Keratinocyte (primary cell): ENCODE measurements around the gene TRIM39. TPM values are rescaled to one million over a fixed set of nuclear protein-coding genes. Genes with fewer than 3 reads are reported as not detected.

Source experiments
- DNase-seq: peaks from one replicate; pipeline ENCODE4 v3.0.0-alpha.2; 2011; ENCODE audit warnings: low read depth, missing footprints, low spot score
- FAIRE-seq: peaks from 2 replicates; lab custom pipeline; 2011; peaks lifted over from hg19 to GRCh38; lab: Jason Lieb, UNC
- H2AFZ ChIP-seq: 2 replicates; pipeline ENCODE4 v1.6.0; 2012; ENCODE audit warnings: low read length, control low read depth, inconsistent platforms; ENCODE audit not compliant: control insufficient read depth
- H3K27ac ChIP-seq: 2 replicates; pipeline ENCODE4 v1.5.1; 2011; ENCODE audit warnings: low read length; ENCODE audit not compliant: control insufficient read depth, insufficient read depth
- H3K27me3 ChIP-seq: 3 replicates; pipeline ENCODE4 v1.6.0; 2011; ENCODE audit warnings: low read length; ENCODE audit not compliant: control insufficient read depth, insufficient read depth; ENCODE audit errors: extremely low read depth
- H3K36me3 ChIP-seq, 2 experiments: 2 replicates in 1 of 2; 3 replicates in 1 of 2; pipeline ENCODE4 v1.5.1; 2011; ENCODE audit warnings: low read length in 2 of 2, mild to moderate bottlenecking in 1 of 2; ENCODE audit not compliant: control insufficient read depth in 2 of 2, insufficient read depth in 2 of 2; ENCODE audit errors: extremely low read depth in 1 of 2
- H3K4me1 ChIP-seq: 3 replicates; pipeline ENCODE4 v1.5.1; 2011; ENCODE audit warnings: low read length; ENCODE audit not compliant: control insufficient read depth, insufficient read depth; ENCODE audit errors: extremely low read depth
- H3K4me2 ChIP-seq: 3 replicates; pipeline ENCODE4 v1.6.0; 2011; ENCODE audit warnings: low read depth, low read length; ENCODE audit not compliant: control insufficient read depth, insufficient read depth; ENCODE audit errors: extremely low read depth
- H3K4me3 ChIP-seq, 3 experiments: fragments of 200-600 bp in 1 of 3; sonication (generic) in 1 of 3; 2 replicates in 2 of 3; 3 replicates in 1 of 3; pipeline ENCODE4 v1.5.1; 2011 to 2016; ENCODE audit warnings: low read length in 3 of 3, mild to moderate bottlenecking in 3 of 3, control low read depth in 2 of 3, inconsistent platforms in 1 of 3, low read depth in 1 of 3, mixed read lengths in 1 of 3, mixed run types in 1 of 3, moderate library complexity in 1 of 3; ENCODE audit not compliant: control insufficient read depth in 2 of 3, insufficient read depth in 2 of 3; ENCODE audit errors: extremely low read depth in 1 of 3
- H3K79me2 ChIP-seq: 2 replicates; pipeline ENCODE4 v1.6.0; 2012; ENCODE audit warnings: low read length; ENCODE audit not compliant: control insufficient read depth, insufficient read depth
- H3K9ac ChIP-seq: 3 replicates; pipeline ENCODE4 v1.6.0; 2011; ENCODE audit warnings: low read length; ENCODE audit not compliant: control insufficient read depth, insufficient read depth; ENCODE audit errors: extremely low read depth
- H3K9me1 ChIP-seq: 3 replicates; pipeline ENCODE4 v1.6.0; 2011; ENCODE audit warnings: low read length; ENCODE audit not compliant: control insufficient read depth, insufficient read depth; ENCODE audit errors: extremely low read depth
- H3K9me3 ChIP-seq: 2 replicates; pipeline ENCODE4 v1.5.1; 2012; ENCODE audit warnings: low read depth, low read length; ENCODE audit not compliant: control insufficient read depth
- H4K20me1 ChIP-seq: 3 replicates; pipeline ENCODE4 v1.6.0; 2011; ENCODE audit warnings: low read length; ENCODE audit not compliant: control insufficient read depth, insufficient read depth; ENCODE audit errors: extremely low read depth
- CTCF ChIP-seq, 3 experiments: IDR thresholded peaks in 1 of 3; conservative IDR thresholded peaks in 1 of 3; optimal IDR thresholded peaks in 1 of 3; 2 replicates in 2 of 3; 3 replicates in 1 of 3; pipeline versions ENCODE3 to v1.5.1; 2011; ENCODE audit warnings: low read length in 3 of 3, mild to moderate bottlenecking in 3 of 3, moderate library complexity in 2 of 3, control low read depth in 1 of 3, inconsistent platforms in 1 of 3; ENCODE audit not compliant: insufficient read depth in 2 of 3; ENCODE audit errors: extremely low read depth in 1 of 3
- EZH2 ChIP-seq: IDR thresholded peaks from one replicate; pipeline ENCODE4 v1.6.1; 2012; ENCODE audit warnings: inconsistent platforms, mild to moderate bottlenecking, low read length, moderate library complexity
- dilution Hi-C: fragments of 300-500 bp; cut with MboI; formaldehyde crosslinking; loops from one replicate; pipeline ENCODE4 v1.7.0; 2020; ENCODE audit warnings: low sequenced_read_pairs; ENCODE audit not compliant: extremely low pct_ligation_motif_present
- polyA plus RNA-seq, 5 experiments: library from polyadenylated mRNA; depleted of rRNA in 3 of 5; stranded (reverse) in 3 of 5; stranded (forward) in 1 of 5; unstranded in 1 of 5; fragments of >200 nt; gene quantifications; 1 replicate in 1 of 5; 2 replicates in 3 of 5; 3 replicates in 1 of 5; pipeline versions ENCODE4 v1.2.1 to v1.2.3, GENCODE V29; 2011 to 2012; ENCODE audit warnings: missing spikeins in 2 of 5, low read depth in 1 of 5, low replicate concordance in 1 of 5

The TRIM39 gene
- polyA plus RNA-seq, 1 donor (not counting 4 experiments of a cell fraction or from before 2014, with no cell fraction given), result 7.9 TPM

GRCh38 chr6:30359276-30359675 lies 32.5 kb downstream of the TRIM39 start:
- Histone ChIP-seq H3K4me2 (no peak overlapping the region), H3K27me3 (peaks cover 35% of the 10 kb centered on the region), H3K79me2 (no peaks in the 10 kb centered on the region), H3K36me3 (no peaks in the 10 kb centered on the region), H3K27ac (no peak overlapping the region), H3K9me1 (no peaks in the 10 kb centered on the region), H2AFZ (no peak overlapping the region), H4K20me1 (no peaks in the 10 kb centered on the region), H3K9ac (no peak overlapping the region), H3K4me1 (peaks cover 4% of the 10 kb centered on the region), H3K4me3 (no peak overlapping the region), H3K9me3 (no peaks in the 10 kb centered on the region)
- FAIRE-seq (no peak), DNase-seq (no peak)
- no peak for TF ChIP-seq CTCF (optimal IDR thresholded peaks at IDR 0.05 in 1 of 3, IDR thresholded peaks at IDR 0.05 in 1 of 3, conservative IDR thresholded peaks at IDR 0.05 in 1 of 3; ENCODE audit: extremely low read depth in 1 of 3, insufficient read depth in 2 of 3, low read length in 3 of 3)
- no peak for TF ChIP-seq EZH2
- dilution Hi-C loops, result no loop called here

GRCh38 chr6:30360139-30360538 lies 33.4 kb downstream of the TRIM39 start:
- Histone ChIP-seq H3K27ac (no peak overlapping the region), H3K9me1 (no peaks in the 10 kb centered on the region), H3K4me2 (no peak overlapping the region), H3K9ac (no peak overlapping the region), H4K20me1 (no peaks in the 10 kb centered on the region), H3K9me3 (no peaks in the 10 kb centered on the region), H3K36me3 (no peaks in the 10 kb centered on the region), H3K27me3 (peaks cover 39% of the 10 kb centered on the region), H2AFZ (no peak overlapping the region), H3K4me1 (peaks cover 4% of the 10 kb centered on the region), H3K79me2 (no peaks in the 10 kb centered on the region), H3K4me3 (no peak overlapping the region)
- DNase-seq (no peak), FAIRE-seq (no peak)
- TF ChIP-seq EZH2, result no peak
- dilution Hi-C loops, result no loop called here

DNA sequence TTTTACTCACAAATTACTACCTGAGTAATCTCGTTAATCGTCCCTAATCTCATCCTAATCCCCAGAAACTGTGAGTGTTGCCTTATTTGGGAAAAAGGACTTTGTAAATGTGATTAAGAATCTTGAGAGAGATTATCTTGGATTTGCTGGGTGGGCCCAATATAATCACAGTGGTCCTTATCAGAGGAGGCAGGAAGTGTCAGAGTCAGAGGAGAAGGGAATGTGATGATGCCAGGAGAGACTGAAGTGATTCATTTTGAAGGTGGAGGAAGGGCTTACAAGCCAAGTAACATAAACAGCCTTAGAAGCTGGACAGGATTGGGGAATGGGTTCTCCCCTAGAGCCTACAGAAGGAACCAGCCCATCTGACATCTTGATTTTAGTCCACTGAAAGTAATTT lies 34.9 kb downstream of the TRIM39 start:
- Histone ChIP-seq H3K4me2 (no peak overlapping the region), H3K79me2 (no peaks in the 10 kb centered on the region), H3K4me3 (no peak overlapping the region), H3K9me1 (no peaks in the 10 kb centered on the region), H3K9me3 (no peaks in the 10 kb centered on the region), H2AFZ (no peak overlapping the region), H3K36me3 (no peaks in the 10 kb centered on the region), H3K4me1 (peaks cover 4% of the 10 kb centered on the region), H3K9ac (no peak overlapping the region), H3K27me3 (peaks cover 48% of the 10 kb centered on the region), H4K20me1 (no peaks in the 10 kb centered on the region), H3K27ac (no peak overlapping the region)
- dilution Hi-C loops, result no loop called here
- no peak for DNase-seq
- no peak for TF ChIP-seq CTCF (optimal IDR thresholded peaks at IDR 0.05 in 1 of 3, IDR thresholded peaks at IDR 0.05 in 1 of 3, conservative IDR thresholded peaks at IDR 0.05 in 1 of 3; ENCODE audit: extremely low read depth in 1 of 3, insufficient read depth in 2 of 3, low read length in 3 of 3)
- no peak for FAIRE-seq
